Stimulated activated naive CD4-positive, alpha-beta T cell (primary cell): Measurements from ENCODE around the gene IL36RN.
A peak's percentile ranks its signal among the peaks of the same experiment; 100 is the strongest.

Source experiments
- DNase-seq, 6 experiments: peaks; one replicate each; lab custom pipeline; 2025; lab: John Stamatoyannopoulos, UW

Gene IL36RN

DNA sequence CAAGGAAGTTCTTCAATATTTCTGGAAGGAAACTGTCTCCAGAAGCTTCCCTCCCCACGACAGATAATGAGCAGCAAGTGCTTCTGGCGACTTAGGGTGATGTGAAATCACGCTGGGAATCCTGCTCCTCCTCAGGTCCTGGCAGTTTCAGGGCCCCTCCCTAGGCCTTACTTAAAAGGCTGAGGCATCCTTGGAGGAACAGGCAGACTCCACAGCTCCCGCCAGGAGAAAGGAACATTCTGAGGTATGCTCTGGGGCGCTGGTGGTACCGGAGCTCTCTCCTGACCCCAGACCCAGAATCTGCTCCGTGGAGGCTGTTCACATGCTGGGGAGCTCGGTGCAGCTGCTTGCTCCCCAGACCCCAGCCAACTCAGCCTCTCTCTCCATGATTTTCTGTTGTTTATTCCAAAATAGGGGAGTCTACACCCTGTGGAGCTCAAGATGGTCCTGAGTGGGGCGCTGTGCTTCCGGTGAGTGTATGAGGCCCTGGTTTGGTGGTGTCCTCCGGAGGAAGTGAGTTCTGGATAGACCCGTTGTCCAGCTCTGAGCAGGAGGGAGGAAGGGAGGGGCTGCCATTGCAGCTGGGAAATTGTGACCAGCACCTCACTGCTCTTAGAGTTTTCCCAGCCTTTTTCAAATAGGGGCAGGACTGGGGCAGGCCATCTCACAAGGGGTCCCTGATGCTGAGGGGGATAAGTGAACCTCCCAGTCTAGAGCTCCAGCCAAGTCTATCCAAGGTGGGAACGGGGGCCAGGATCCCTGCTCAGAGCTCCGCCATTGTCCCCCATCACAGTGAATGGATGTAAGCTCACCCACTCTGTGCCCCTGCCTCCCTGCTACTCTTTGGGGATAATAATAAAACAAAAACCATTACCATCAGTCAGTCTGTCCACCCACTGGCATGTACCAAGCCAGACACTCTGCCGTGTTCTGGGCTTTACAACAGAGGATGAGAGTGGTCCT lies at the start of gene IL36RN:
Gene IL36RN, plus strand, starts transcription at position 201 of the 963 bp plus-strand sequence. Its CDS starts 241 bp downstream, at position 442.
- no peak for DNase-seq

DNA sequence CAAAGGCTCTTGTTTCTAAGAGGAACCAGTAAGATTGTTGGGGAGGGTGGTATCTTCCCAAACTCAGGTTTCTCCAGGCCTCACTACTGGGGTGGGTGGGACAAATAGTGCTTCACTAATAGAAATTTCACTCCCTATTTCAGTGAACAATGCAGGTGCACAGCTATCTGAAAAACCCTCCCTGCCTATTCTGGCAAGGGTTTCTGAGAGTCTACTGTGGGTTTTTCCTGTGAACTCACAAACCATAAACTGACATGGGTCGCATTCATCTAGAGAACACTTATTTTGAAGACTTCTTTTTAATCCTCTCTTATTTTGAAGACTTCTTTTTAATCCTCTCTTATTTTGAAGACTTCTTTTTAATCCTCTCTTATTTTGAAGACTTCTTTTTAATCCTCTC lies 49.4 kb upstream of the IL36RN start:
- DNase-seq: no peak

- no peak for DNase-seq
Observed at GRCh38 chr2:113010088-113010487, 48.9 kb upstream of the IL36RN start.

DNA sequence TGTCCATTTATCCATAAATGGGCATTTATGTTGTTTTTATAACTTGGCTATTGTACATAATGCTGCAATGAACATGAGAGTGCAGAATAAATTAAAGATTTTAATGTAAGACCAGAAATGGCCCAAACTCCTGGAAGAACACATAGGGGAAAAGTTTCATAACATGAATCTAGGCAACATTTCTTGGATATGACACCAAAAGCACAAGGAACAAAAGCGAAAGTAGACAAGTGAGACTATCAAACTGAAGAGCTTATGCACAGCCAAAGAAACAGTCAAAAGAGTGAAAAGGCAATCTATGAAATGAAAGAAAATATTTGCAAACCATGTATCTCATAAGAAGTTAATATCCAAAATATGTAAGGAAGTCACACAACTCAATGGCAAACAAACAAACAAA lies 47.9 kb upstream of the IL36RN start:
- no peak for DNase-seq

DNA sequence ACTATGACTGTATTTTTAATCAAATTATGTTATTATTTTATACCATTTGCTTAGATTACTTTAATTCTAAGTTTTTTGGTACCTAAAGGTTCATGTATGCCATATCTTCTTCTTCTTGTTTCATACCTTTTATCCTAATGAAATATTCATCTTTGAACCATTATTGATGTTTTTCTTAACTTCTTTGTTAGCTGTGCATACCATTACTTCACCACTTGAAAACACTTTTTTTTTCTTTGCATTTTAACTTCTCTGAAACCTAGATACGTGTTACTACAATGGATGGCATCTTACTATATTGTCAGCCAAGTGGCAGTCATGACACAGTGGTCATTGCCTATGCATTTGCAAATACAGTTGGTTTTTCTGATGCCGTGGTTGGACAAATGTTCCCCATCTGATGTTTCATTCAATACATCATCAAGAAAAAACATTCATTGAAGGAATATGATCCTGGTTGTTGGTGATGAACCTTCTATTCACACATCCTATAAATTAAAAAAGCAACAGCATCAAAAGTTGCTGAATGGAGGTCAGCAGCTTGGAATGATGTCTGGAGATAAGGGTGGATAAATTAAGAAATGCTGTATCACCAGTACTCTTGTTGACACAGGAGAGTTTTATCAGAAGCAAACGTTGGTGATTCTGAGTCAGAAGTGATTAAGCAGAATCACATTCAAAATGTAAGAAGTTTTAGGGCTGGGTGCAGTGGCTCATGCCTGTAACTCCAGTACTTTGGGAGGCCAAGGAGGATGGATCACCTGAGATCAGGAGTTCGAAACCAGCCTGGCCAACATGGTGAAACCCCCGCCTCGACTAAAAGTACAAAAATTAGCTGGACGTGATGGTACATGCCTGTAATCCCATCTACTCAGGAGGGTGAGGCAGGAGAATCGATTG lies 46.3 kb upstream of the IL36RN start:
- DNase-seq: no peak

- DNase-seq: no peak
Observed at GRCh38 chr2:113013336-113013661, 45.7 kb upstream of the IL36RN start.

DNA sequence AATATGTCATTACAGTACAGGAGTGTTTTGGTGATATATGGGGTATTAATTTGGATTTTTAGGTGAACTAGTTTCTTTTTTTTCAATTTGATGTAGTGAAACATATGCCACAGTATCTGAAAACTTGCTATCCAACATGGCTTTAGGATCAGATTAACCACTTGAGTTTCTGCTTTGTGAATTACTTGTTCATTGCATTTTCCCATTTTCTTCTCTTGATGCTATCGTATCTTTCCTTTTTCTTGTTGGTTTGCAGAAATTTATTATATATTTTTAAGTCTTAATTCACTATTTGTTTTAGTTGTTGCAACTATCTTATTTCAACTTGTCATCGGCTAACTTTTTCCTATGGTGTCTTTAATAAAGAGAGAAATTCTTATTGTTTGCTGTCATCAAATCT lies 44.9 kb upstream of the IL36RN start:
- DNase-seq: no peak

DNA sequence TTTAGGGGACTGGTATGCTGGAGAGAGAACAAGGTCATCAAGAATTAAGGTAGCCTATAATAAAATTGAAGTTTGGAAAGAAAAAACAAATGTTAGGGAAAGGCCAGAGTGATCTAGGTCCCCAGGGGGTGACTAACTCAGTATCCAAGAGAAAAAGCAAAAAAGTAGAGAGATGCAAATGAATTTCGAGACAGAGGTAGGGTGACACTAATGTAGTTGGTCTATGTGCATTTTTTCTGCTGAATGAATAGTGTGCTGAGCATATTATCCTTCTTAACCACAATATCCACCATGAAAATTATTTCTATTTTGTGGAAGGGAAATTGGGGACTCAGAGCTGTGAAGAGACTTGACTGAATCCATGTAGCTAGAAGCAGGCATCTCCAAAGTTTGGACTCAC lies 44.0 kb upstream of the IL36RN start:
- DNase-seq: no peak

DNA sequence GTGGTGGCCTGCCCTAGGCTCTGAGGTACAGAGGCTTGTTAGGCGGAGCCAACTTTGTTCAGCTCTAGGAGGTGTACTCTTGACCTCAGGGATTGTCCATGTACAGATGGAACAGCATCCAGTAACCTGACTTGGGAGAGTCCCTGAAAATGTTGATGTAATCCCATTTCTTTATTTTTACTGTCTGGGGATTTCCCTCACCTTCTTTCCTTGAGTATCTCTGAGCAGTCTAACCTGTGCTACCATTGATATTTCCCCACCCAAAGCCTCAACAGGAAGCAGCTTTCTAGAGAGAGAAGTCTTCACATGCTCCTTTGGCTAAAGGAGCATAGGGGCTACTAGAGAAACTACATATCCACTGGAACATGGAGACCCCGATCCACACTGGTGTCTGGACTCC lies 43.3 kb upstream of the IL36RN start:
- peak in 1 of 6 experiments; percentile 4 for DNase-seq

DNA sequence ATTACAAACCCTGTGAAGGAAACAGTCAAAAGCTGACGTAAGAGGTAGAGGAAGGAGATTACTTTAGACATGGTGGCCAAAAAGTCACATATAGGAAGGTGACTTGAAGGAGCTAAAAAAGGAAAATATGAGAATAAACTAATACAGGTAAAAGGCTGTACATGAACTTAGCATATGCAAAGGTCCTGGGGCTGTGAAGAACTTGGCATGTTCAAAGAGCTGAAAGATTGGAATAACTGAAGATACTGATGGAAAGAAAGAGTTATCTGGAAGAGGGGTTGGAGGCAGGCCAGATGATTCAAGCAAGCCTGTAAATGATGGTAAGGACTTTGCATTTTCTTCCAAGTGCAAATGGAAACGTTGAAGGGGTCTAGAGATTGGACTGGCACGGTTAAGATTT lies 40.5 kb upstream of the IL36RN start:
- no peak for DNase-seq

- no peak for DNase-seq
Observed at GRCh38 chr2:113021312-113021711, 37.7 kb upstream of the IL36RN start.

- DNase-seq: no peak
Observed at GRCh38 chr2:113024764-113025163, 34.2 kb upstream of the IL36RN start.

DNA sequence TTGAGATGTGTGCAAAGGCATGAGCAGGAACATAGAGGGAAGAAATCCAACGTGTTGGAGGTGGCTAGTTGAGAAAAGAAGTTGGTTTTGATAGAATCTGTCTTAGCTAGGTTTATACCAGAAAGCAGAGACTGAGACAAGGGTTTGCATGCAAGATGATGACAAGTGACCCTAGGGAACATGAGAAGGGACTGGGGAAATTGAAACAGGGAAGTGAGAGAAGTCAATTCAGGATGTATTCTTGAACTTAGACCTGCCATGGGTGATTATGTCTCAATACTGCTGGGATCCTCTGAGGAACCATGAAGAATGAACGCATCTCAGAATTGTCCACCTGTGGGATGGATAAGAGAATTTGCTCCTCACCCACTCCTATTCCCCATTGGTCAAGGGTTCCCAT lies 33.3 kb upstream of the IL36RN start:
- no peak for DNase-seq

- DNase-seq: no peak
Observed at GRCh38 chr2:113027691-113028090, 31.3 kb upstream of the IL36RN start.

- DNase-seq: no peak
Observed at GRCh38 chr2:113028112-113028511, 30.9 kb upstream of the IL36RN start.

- no peak for DNase-seq
Observed at GRCh38 chr2:113032737-113033136, 26.3 kb upstream of the IL36RN start.

DNA sequence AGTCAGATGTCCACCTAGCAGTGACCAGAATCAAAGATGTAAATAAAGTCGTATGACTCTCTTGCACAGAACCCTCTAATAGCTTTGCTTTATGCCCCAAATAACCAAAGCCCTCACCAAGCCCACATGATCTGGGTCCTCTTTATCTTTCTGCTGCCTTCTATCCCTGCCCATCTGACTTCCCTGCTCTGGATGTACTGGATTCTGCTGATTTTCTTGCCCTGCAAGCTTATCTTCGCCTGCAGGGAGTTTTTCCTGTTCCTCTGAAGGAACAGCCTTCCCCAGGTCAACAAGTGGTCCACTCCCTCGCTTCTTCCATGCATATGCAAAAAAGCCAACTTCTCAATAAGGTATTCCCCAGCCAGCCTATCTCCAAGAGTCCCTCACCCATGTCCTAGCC lies 25.0 kb upstream of the IL36RN start:
- no peak for DNase-seq

DNA sequence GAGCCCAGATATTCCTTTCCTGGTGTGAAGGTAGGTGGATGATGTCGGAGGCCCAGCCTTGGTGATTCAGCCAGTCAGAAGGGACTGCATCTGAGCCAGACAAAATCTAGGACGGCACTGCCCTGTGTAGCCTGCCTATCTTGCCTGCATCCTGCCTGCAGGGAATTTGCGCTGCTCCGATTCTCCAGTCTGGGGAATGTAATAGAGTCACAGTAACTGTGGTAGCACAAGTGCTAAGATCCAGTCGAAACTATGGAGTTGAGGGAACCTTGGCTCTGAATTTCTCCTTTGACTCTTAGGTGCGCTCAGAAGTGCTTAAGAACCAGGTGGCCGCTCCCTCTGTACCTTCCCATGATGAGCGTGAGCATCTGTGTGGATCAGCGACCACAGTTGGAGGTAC lies 22.2 kb upstream of the IL36RN start:
- no peak for DNase-seq

- DNase-seq: no peak
Observed at GRCh38 chr2:113038291-113038690, 20.7 kb upstream of the IL36RN start.

DNA sequence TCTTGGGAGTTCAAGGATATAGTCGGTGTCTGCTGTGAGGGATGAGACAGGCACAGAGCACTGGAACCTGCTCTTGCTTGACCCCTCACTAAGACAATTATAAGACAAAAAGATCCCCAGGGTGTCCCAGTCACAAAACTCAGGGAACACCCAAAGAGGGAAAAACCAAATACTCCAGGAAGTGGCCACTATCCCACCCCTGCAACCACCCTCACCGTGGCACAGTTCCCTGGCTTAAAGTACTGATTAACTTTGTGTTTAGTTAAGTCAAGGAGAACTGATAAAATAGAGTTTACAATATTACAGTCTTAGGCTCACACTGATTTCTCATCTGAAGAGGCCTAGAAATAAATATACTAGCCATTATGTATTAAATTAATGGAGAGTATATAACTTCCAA lies 19.8 kb upstream of the IL36RN start:
- DNase-seq: no peak

DNA sequence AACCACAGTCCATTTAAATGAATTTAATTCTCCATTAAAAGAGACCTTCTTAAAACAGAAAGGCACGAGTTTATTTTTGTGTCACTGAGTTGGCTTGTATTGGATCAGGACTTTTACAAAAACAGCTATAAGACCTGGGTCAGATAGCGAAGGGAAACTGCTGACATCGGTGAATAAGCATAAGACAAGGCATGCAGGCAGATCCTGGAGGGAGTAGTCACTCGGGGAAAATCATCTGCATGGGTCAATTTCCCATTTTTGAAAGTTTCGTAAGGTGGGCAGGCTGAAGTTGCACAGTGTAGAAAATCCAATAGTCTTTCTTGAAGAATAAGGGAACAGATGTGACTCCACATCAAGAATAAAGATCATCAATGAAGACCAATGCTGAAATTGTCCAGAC lies 19.3 kb upstream of the IL36RN start:
- DNase-seq: no peak

DNA sequence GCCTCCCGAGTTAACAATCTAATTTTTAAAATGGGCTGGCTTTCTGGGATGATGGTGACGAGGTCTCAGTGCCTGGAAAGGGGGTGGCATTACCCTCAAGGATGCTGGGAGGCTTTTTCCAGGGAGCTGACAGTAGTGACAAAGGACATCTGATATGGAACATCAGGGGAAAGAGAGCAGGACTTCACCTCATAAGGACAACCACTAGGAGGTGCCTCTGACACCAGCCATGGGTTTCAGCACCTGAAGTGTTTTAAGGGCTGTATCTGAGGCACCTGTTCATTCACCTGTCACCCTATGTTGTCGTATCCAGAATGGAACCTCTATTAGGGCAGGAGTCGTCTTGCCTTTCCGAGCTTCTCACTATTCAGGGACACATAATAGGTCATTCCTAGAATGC lies 17.1 kb upstream of the IL36RN start:
- no peak for DNase-seq

- no peak for DNase-seq
Observed at GRCh38 chr2:113046465-113046864, 12.5 kb upstream of the IL36RN start.
